GM03348 (cell line): ENCODE data around the gene SPATA16.
"Not testable (repeated sequence)": the region's sequence is repeated elsewhere in the genome, so short reads cannot be mapped to it uniquely, and the experiment has no call there.

Experiments used
- DNase-seq: peaks from one replicate; pipeline ENCODE4 v3.0.0; 2012; ENCODE audit warnings: low spot score

SPATA16 gene

GRCh38 chr3:173058229-173058628 lies 82.8 kb downstream of the SPATA16 start:
- DNase-seq, result no peak

DNA sequence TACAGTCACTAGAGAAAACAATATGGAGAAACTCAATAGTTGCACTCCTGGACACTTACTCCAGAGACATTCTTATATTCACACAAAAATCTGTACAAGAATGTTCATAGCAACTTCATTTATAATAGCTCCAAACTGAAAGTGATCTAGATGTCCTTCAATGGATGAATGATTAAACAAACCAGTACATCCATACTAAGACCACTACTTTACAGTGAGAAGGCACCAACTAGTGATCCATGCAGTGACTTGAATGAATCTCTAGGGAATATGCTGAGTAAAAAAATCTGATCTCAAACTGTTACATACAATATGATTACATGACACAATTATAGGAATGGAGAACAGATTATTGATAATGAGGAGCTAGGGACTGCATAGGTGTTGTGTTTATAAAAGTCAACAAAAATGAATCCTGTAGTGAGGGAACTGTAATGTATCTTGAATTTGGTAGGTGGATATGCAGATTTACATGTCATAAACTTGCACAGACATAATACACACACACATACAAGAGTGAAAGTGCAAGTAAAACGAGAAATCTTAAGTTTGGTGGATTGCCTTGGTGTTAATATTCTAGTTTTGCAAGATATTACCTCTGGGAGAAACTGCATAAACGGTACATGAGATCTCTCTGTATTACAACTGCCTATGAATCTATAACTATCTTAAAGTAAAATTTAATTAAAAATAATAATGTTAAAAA lies 85.7 kb downstream of the SPATA16 start:
- no peak for DNase-seq

GRCh38 chr3:173049360-173049759 lies 91.7 kb downstream of the SPATA16 start:
- no peak for DNase-seq

DNA sequence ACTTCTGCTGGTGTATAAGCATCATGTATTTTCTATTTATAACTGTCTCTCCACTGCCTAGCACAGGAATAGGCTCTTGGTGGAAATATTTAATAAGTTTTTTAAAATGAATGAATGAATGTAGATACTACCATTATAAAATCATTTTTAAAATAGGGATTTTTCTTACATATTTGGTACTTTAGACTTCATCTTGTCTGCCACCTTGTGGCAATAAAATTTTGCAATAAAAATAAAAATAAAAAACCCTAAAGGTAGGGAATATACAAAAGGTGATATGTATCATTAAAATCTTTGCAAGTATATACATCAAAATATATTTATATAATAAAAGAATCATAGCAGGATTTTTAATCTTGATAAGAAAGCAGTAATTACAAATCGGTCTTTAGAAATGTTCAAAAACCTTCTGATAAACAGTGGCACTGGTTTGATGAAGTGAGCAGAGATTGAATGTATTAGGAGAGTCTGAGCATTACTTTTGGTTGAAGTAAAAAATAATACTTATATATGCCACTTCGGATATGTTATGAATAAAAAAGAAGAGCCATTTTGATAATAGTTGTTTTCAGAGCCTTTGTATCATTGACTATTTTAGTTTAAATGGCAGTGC lies 95.2 kb downstream of the SPATA16 start:
- DNase-seq, result peak; percentile 5

GRCh38 chr3:173044998-173045397 lies 96.0 kb downstream of the SPATA16 start:
- no peak for DNase-seq

DNA sequence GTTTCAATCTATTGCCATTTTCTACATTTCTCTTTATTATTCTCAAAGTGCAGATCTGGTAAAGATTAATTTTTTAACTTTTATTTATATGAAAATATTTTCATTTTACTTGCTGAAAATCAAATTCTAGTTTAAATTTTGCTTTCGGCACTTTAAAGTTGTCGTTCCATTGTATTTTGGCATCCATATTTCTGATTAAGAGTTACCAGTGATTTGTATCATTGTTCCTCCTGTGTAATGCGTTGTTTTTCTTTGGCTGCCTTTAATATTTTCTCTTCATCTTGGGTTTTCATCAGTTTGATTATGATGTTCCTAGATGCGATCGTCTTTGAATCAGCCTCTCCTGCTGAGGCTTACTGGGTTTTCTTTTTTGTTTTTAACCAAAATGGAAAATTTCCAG lies 97.3 kb downstream of the SPATA16 start:
- no peak for DNase-seq

- DNase-seq, result no peak
These were observed 102.6 kb downstream of the SPATA16 start for GRCh38 chr3:173038484-173038871.

- no peak for DNase-seq
These were observed 103.1 kb downstream of the SPATA16 start for GRCh38 chr3:173037840-173038483.

DNA sequence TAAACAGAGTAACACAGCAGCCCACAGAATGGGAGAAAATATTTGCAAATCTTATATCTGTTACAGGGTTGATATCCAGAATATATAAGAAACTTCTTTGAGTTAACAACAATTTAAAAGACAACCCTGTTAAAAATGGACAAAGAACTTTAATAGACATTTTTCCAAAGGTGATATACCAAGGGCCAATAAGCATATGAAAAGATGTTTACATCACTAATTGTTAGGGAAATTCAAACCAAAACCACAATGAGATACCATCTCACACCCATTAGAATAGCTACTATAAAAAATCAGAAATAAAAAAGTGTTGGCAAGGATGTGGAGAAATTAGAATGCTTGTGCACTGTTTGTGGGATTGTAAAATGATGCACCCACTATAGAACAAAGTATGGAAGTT lies 110.8 kb downstream of the SPATA16 start:
- DNase-seq, result no peak

DNA sequence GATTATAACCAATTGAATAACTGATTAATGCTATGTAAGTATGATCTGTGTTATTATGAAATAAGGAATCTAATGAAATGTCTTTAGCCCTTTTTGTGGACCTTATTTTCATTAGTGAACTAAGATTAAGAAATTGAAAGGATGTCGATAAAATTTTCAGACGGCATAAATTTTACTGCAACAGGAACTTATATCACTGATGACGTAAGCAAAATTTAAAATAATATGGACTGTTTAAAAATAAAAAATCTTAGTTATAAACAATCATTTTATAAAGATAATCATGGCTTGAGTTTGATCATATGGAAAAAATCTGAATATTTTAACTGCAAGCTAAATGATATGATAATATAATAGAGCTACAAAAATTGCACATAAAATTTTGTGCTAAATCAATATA lies 112.7 kb downstream of the SPATA16 start:
- no peak for DNase-seq

DNA sequence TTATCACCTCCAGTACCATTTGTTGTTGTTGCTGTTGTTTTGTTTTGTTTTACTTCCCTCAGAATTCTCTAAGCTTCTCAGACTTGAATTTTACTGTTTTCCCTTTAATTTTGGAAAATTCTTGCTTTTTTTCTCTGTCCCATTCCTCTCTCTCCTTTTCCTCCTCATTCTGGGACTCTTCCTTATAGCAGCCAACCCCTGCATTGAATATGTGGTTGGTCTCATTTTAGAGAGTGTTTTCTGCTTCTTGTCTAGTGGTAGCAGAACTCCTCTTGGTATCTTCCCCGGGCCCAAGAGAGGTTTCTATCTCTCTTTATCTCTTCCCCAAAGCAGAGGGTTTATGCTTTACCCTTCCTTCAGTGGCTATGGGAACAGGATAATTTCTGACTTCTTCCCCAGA lies 113.6 kb downstream of the SPATA16 start:
- no peak for DNase-seq

GRCh38 chr3:173025941-173026340 lies 115.1 kb downstream of the SPATA16 start:
- no peak for DNase-seq

DNA sequence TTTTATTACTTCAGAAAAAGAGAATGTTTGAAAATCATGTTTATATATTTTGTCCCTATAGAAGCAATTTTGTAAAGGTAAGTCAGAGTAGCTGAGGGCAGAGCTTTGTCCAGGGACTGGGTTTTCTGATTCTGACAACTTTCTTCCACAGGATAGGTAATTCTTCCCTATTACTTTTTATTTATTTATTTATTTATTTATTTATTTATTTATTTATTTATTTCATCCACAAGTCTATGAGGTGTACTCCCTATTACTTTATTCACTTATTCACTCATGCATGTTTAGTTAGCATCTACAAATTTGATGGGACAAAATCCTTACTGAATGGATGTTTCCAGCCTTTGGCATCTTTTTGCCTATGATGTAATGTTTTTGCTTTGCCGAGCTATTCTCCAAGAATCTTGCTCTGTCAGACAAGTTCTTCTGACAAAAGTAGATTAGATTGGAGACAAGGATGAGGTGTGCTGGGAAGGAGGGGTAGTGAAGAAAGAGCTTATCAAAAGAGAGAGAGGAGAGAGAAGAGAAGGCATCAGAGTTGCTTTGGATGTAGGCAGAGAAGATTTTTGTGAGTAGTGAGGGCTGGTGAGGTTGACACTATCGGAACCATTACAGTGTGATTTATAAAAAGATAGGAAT lies 119.4 kb downstream of the SPATA16 start:
- DNase-seq, result no peak

- not testable (repeated sequence) for DNase-seq
These were observed 120.9 kb downstream of the SPATA16 start for GRCh38 chr3:173020128-173020527.

GRCh38 chr3:173019378-173019777 lies 121.7 kb downstream of the SPATA16 start:
- DNase-seq, result no peak

- DNase-seq, result no peak
These were observed 122.3 kb downstream of the SPATA16 start for GRCh38 chr3:173018758-173019157.

DNA sequence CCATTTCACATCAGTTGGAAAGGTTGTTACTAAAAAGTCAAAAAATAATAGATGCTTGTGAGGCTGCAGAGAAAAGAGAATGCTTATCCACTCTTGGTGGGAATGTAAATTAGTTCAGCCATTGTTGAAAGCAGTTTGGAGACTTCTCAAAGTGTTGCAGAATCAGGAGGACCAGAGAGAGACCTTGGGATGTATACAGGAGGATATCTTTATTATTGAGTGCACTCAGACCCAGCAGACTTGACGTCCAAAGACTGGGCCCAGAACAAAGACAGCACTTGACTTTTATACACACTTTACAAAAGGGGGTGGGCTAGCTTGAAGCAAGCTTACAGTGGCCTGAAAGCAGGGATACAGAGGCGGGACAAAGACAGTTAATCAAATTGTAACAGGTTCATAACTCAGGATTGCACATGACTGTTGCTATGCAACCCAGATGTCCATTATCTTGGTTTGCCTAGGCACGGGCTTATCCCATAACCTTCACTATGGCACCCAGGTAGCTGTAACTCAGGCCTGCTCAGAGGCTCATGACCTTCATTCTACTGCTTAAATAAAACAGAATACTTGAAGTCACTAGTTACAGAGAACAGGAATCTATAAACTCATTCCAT lies 127.7 kb downstream of the SPATA16 start:
- DNase-seq, result no peak

DNA sequence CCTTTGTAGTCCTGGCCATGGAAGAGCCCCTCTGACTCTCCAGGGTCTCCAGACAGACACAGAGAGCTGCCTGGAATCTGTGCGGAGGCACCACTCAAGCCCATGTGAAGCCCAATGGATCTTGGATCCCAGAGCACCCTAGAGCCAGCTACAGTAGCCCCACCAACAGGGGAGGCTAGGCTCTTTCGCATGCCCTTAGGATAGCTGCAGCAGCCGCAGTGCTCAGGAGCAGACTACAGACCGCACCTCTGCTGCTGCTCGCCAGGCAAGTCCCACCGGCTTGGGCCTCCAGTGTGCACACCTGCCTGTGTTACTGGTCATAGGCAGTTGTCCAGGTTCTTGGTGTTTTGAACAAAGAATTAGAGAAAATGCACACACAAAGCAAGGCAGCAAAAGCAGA lies 131.6 kb downstream of the SPATA16 start:
- no peak for DNase-seq

DNA sequence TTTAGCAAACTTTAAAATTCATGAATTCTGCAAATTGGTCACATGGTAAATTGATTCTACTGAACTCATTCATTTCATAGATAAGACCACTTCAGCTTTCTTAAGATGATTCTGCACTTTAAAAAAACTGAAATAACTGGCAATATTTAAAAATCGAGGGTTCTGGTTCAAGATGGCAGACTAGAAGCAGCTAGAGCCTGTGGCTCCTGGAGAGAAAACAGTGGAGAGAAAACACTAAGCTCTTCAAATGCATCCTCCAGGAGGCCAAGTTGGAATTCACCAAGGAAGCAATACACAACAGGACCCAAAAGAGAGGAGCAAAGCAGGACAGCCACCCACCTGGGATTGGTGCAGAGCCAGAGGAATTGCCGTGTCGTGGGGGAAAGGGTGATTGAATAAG lies 132.1 kb downstream of the SPATA16 start:
- DNase-seq, result no peak

DNA sequence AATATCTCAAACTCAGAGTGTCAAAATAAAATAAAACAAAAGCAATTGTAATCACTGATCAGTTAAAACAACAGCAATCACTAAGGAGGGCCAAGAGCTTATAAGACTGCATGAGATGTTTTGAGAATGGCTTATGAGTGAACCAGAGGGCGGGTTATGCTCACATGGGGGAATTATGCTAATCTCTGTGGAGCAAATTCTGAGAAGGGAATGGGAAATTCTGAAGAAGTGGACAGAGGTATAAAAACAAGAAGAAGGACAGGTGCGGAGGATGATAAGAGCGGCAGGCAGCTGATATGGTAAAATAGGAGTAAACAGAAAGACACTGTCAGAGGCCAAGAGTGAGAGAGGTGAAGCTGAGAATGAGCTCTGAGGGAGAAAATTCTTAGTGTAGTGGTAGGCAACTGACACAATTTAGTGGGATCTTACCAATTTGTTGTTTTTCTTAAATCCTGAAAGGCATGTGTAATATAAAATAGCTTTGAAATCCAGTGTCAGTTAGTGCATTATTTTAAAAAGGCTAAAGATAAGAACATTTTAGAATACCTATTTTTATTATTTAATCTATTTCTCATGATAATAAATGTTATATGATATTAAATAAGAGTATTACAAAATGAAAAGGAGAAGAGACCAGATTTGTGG lies 133.8 kb downstream of the SPATA16 start:
- no peak for DNase-seq

DNA sequence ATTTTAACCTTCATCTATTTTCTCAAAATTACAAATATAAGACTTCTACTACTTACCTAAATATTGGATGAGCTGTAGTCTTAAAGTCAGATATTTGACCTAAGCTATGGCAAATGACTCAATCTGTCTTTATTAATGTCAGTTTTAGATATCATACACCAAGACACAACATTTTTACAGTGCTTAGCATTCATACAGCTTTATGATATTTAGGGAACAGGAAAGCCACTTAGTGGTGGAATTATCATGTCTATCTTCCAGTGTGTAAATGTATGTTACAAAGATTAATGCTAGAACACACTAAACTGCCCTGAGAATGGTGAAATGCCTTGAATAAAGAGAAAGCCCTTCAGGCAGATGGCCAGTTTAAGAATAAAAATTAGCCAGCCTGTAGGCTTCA lies 135.0 kb downstream of the SPATA16 start:
- DNase-seq, result no peak

- DNase-seq, result no peak
These were observed 136.4 kb downstream of the SPATA16 start for GRCh38 chr3:173004681-173005080.
